ENCODE measurements around the gene FXN.

- TF ChIP-seq CTCF (IDR thresholded peaks at IDR 0.05) (no peak), POLR2A (IDR thresholded peaks at IDR 0.05) (no peak)
Observed at GRCh38 chr9:69121155-69122081, 85.9 kb downstream of the FXN start.

Measured in esophagus squamous epithelium (tissue), 4 donors.